GM18502 (cell line): ENCODE data around the gene LRCH4.
"Not testable (repeated sequence)": the region's sequence is repeated elsewhere in the genome, so short reads cannot be mapped to it uniquely, and the experiment has no call there.

Experiments used
- ATAC-seq: cut with Tn5 transposase; IDR thresholded peaks from one replicate; pipeline ENCODE4 v1.9.1; 2021; ENCODE audit warnings: mild to moderate bottlenecking; ENCODE audit not compliant: unreplicated experiment, poor library complexity

The LRCH4 gene

GRCh38 chr7:100546926-100547800, 38.8 kb downstream of the LRCH4 start:
- no peak for ATAC-seq

- no peak for ATAC-seq
These were observed 39.6 kb downstream of the LRCH4 start for GRCh38 chr7:100546129-100546925.

GRCh38 chr7:100545360-100546128, 40.4 kb downstream of the LRCH4 start:
- ATAC-seq: peak; percentile 54

- ATAC-seq: no peak
These were observed 41.0 kb downstream of the LRCH4 start for GRCh38 chr7:100544967-100545359.

GRCh38 chr7:100544386-100544785, 41.5 kb downstream of the LRCH4 start:
- no peak for ATAC-seq

- ATAC-seq: no peak
These were observed 42.3 kb downstream of the LRCH4 start for GRCh38 chr7:100543586-100543985.

- ATAC-seq: not testable (repeated sequence)
These were observed 44.6 kb downstream of the LRCH4 start for GRCh38 chr7:100541309-100541708.

- no peak for ATAC-seq
These were observed 45.7 kb downstream of the LRCH4 start for GRCh38 chr7:100540073-100540723.

- ATAC-seq: no peak
These were observed 46.4 kb downstream of the LRCH4 start for GRCh38 chr7:100539436-100540006.

- peak; percentile 95 for ATAC-seq
These were observed 47.1 kb downstream of the LRCH4 start, which contains the start of gene AGFG2 for GRCh38 chr7:100538654-100539435. AGFG2 (plus strand) TSS chr7:100539203; CDS start chr7:100539347, 144 bp downstream.

- no peak for ATAC-seq
These were observed 47.6 kb downstream of the LRCH4 start for GRCh38 chr7:100538348-100538653.

GRCh38 chr7:100536695-100537094, 49.2 kb downstream of the LRCH4 start:
- ATAC-seq: not testable (repeated sequence)

GRCh38 chr7:100535982-100536381, 49.9 kb downstream of the LRCH4 start:
- not testable (repeated sequence) for ATAC-seq

- no peak for ATAC-seq
These were observed 53.5 kb downstream of the LRCH4 start for GRCh38 chr7:100532165-100533022.

GRCh38 chr7:100528108-100528866, 57.6 kb downstream of the LRCH4 start:
- not testable (repeated sequence) for ATAC-seq
